Measurements from ENCODE around the gene FAM185A.
"Not testable (repeated sequence)": the region's sequence is repeated elsewhere in the genome, so short reads cannot be mapped to it uniquely, and the experiment has no call there.

Gene FAM185A

GRCh38 chr7:102748605-102749444 lies at the start of gene FAM185A:
Gene FAM185A (plus strand): TSS chr7:102748999. CDS start chr7:102749208, 209 bp downstream.
- H3K27ac ChIP-seq = peak within 1 kb of the TSS; percentile 87

GRCh38 chr7:102713011-102713690 lies 35.6 kb upstream of the FAM185A start:
- H3K27ac ChIP-seq = not testable (repeated sequence)

- H3K27ac ChIP-seq = not testable (repeated sequence)
These were observed 35.1 kb upstream of the FAM185A start for GRCh38 chr7:102713691-102714080.

- H3K27ac ChIP-seq = not testable (repeated sequence)
These were observed 33.9 kb upstream of the FAM185A start for GRCh38 chr7:102714774-102715522.

GRCh38 chr7:102715718-102716117 lies 33.1 kb upstream of the FAM185A start:
- not testable (repeated sequence) for H3K27ac ChIP-seq

- not testable (repeated sequence) for H3K27ac ChIP-seq
These were observed 30.3 kb upstream of the FAM185A start for GRCh38 chr7:102718491-102718890.

GRCh38 chr7:102726170-102726569 lies 22.6 kb upstream of the FAM185A start:
- H3K27ac ChIP-seq = not testable (repeated sequence)

GRCh38 chr7:102729670-102730069 lies 19.1 kb upstream of the FAM185A start:
- H3K27ac ChIP-seq = not testable (repeated sequence)

- H3K27ac ChIP-seq = not testable (repeated sequence)
These were observed 18.4 kb upstream of the FAM185A start for GRCh38 chr7:102730431-102730830.

GRCh38 chr7:102742002-102742771 lies 6.6 kb upstream of the FAM185A start:
- not testable (repeated sequence) for H3K27ac ChIP-seq

GRCh38 chr7:102743861-102744260 lies 4.9 kb upstream of the FAM185A start:
- not testable (repeated sequence) for H3K27ac ChIP-seq

GRCh38 chr7:102745494-102746288 lies 3.1 kb upstream of the FAM185A start:
- not testable (repeated sequence) for H3K27ac ChIP-seq
- TF ChIP-seq CTCF (IDR thresholded peaks at IDR 0.05) = peak; percentile 20

GRCh38 chr7:102749445-102749786 lies 617 bp downstream of the FAM185A start:
- H3K27ac ChIP-seq = peak overlapping the region; percentile 87

GRCh38 chr7:102758227-102758626 lies 9.4 kb downstream of the FAM185A start:
- H3K27ac ChIP-seq = not testable (repeated sequence)

- not testable (repeated sequence) for H3K27ac ChIP-seq
These were observed 11.1 kb downstream of the FAM185A start for GRCh38 chr7:102759934-102760333.

GRCh38 chr7:102761234-102761633 lies 12.4 kb downstream of the FAM185A start:
- H3K27ac ChIP-seq = not testable (repeated sequence)

GRCh38 chr7:102763295-102763905 lies 14.6 kb downstream of the FAM185A start:
- not testable (repeated sequence) for H3K27ac ChIP-seq

- not testable (repeated sequence) for H3K27ac ChIP-seq
These were observed 20.9 kb downstream of the FAM185A start for GRCh38 chr7:102769657-102770192.

GRCh38 chr7:102770467-102770866 lies 21.7 kb downstream of the FAM185A start:
- H3K27ac ChIP-seq = not testable (repeated sequence)

All from 22Rv1 (cell line).